ENCODE data around the gene HOXA6. TPM values are rescaled to one million over a fixed set of nuclear protein-coding genes. Genes with fewer than 3 reads are reported as not detected.

HOXA6 gene
- total and polyA plus RNA-seq, 2 experiments from 2014 or later, result not detected

- Mint-ChIP-seq H3K27ac (no peak overlapping the region), H3K4me1 (peaks cover 39% of the 10 kb centered on the region), H3K4me3 (no peak overlapping the region), H3K9me3 (peaks cover 7% of the 10 kb centered on the region; the same call in 1 of the 3 replicates), H3K27me3 (ENCODE audit: insufficient read depth, low read depth, poor library complexity) (peaks cover 100% of the 10 kb centered on the region), H3K36me3 (ENCODE audit: low read depth) (no peaks in the 10 kb centered on the region; the same call in 2 of the 3 replicates)
- no peak for ATAC-seq
- Histone ChIP-seq H3K27me3 (ENCODE audit: insufficient read depth) (peaks cover 100% of the 10 kb centered on the region), H2AFZ (no peak overlapping the region), H4K20me1 (replicated peaks; ENCODE audit: insufficient read depth) (peaks cover 71% of the 10 kb centered on the region), H3K4me1 (ENCODE audit: insufficient read depth) (peaks cover 42% of the 10 kb centered on the region), H3K79me2 (replicated peaks; ENCODE audit: insufficient read depth) (no peaks in the 10 kb centered on the region), H3K27ac (ENCODE audit: low read depth) (no peak overlapping the region), H3K9me2 (ENCODE audit: insufficient read depth) (no peaks in the 10 kb centered on the region), H3K4me3 (no peak overlapping the region), H3F3A (replicated peaks; ENCODE audit: low read depth) (peaks cover 49% of the 10 kb centered on the region), H3K36me3 (ENCODE audit: insufficient read depth) (no peaks in the 10 kb centered on the region), H3K4me2 (no peak overlapping the region)
- TF ChIP-seq NANOG (IDR thresholded peaks at IDR 0.05; ENCODE audit: borderline replicate concordance), result no peak
- peak; percentile 95 for TF ChIP-seq EZH2phosphoT487 (IDR thresholded peaks at IDR 0.05; ENCODE audit: unreplicated experiment)
- TF ChIP-seq EZH2 (IDR thresholded peaks at IDR 0.05; ENCODE audit: low read depth, unreplicated experiment), result peak; percentile 93
- no peak for DNase-seq (ENCODE audit: low spot score)
These were observed 43.9 kb downstream of the HOXA6 start for GRCh38 chr7:27103489-27104226.

- no peaks in the 10 kb centered on the region for H3K36me3 ChIP-seq (ENCODE audit: insufficient read depth)
- Mint-ChIP-seq H3K4me1 (peaks cover 43% of the 10 kb centered on the region), H3K4me3 (peak within 1 kb of the TSS; percentile 23; the same call in 2 of the 3 replicates), H3K27ac (no peak within 1 kb of the TSS), H3K9me3 (peaks cover 7% of the 10 kb centered on the region; the same call in 1 of the 3 replicates), H3K36me3 (ENCODE audit: low read depth) (no peaks in the 10 kb centered on the region; the same call in 2 of the 3 replicates), H3K27me3 (ENCODE audit: insufficient read depth, low read depth, poor library complexity) (peaks cover 100% of the 10 kb centered on the region)
- DNase-seq (ENCODE audit: low spot score) (no peak), ATAC-seq (no peak)
- peaks cover 48% of the 10 kb centered on the region for H3K4me1 ChIP-seq (ENCODE audit: insufficient read depth)
- H3K4me3 ChIP-seq, result peak within 1 kb of the TSS; percentile 46
- H3F3A ChIP-seq (replicated peaks; ENCODE audit: low read depth), result peaks cover 54% of the 10 kb centered on the region
- H3K4me2 ChIP-seq, result peak within 1 kb of the TSS; percentile 76
- H3K79me2 ChIP-seq (replicated peaks; ENCODE audit: insufficient read depth), result no peaks in the 10 kb centered on the region
- peaks cover 74% of the 10 kb centered on the region for H4K20me1 ChIP-seq (replicated peaks; ENCODE audit: insufficient read depth)
- H3K27ac ChIP-seq (ENCODE audit: low read depth), result no peak within 1 kb of the TSS
- no peaks in the 10 kb centered on the region for H3K9me2 ChIP-seq (ENCODE audit: insufficient read depth)
- H3K27me3 ChIP-seq (ENCODE audit: insufficient read depth), result peaks cover 100% of the 10 kb centered on the region
- H2AFZ ChIP-seq, result no peak within 1 kb of the TSS; the same call in 1 of the 2 replicates
- TF ChIP-seq CTCF (conservative IDR thresholded peaks at IDR 0.05; ENCODE audit: low read depth in 2 of 2) (no peak), EZH2 (IDR thresholded peaks at IDR 0.05; ENCODE audit: low read depth, unreplicated experiment) (peak; percentile 87), REST (IDR thresholded peaks at IDR 0.05; ENCODE audit: unreplicated experiment) (no peak), ZNF114 (CRISPR knock-in tag; IDR thresholded peaks at IDR 0.05) (no peak), CREB1 (CRISPR knock-in tag; IDR thresholded peaks at IDR 0.05; ENCODE audit: low read depth) (no peak), POLR2AphosphoS5 (IDR thresholded peaks at IDR 0.05; ENCODE audit: low read depth) (no peak), EZH2phosphoT487 (IDR thresholded peaks at IDR 0.05; ENCODE audit: unreplicated experiment) (peak; percentile 82), STAT1 (IDR thresholded peaks at IDR 0.05; ENCODE audit: unreplicated experiment) (no peak), ETS1 (IDR thresholded peaks at IDR 0.05) (no peak), ZNF331 (CRISPR knock-in tag; IDR thresholded peaks at IDR 0.05; ENCODE audit: low read depth) (no peak)
These were observed 44.8 kb downstream of the HOXA6 start, which contains the start of gene HOXA2 for GRCh38 chr7:27102581-27103442. HOXA2 (minus strand) TSS chr7:27102683; CDS start chr7:27102500, 183 bp downstream.

Data from GM23338 (cell line).